Measurements from ENCODE around the gene RHBDL1.

DNA sequence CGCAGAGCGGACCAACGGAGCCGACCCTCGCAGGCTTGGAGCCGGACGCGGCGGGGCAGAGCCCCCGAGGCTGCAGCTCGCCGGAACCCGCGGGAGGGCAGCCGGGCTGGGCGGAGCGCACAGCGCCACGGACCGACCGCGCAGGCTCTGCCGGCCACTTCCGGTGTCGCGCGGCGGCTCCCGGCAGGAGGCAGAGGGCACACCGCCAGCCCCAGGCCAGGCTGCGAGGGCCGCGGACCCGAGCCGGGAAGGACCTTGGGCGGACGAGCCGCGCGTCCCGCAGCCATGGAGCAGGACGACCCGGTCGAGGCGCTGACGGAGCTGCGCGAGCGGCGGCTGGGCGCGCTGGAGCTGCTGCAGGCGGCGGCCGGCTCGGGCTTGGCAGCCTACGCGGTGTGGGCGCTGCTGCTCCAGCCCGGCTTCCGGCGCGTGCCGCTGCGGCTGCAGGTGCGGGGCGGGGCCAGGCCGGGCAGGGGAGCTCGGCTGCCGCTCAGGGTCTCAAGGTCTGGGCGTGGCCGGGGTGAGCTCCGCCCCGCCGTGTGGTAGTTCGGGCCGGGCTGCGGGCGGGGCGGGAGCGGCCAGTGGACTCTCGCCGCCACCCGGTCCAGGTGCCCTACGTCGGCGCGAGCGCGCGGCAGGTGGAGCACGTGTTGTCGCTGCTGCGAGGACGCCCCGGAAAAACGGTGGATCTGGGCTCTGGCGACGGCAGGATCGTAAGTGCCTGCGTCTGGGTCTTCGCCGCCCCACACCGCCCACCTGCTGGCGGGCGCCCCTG lies 45.7 kb downstream of the RHBDL1 start, which contains the start of gene ANTKMT:
- TF ChIP-seq CTCF (IDR thresholded peaks at IDR 0.05): peak; percentile 6; the same call in 1 of the 2 replicates
- no peak for TF ChIP-seq ZFX (IDR thresholded peaks at IDR 0.05; ENCODE audit: borderline replicate concordance)

Data from 22Rv1 (cell line).